Neuronal stem cell (in vitro differentiated cells): ENCODE measurements around the gene DPP6.
A peak's percentile ranks its signal among the peaks of the same experiment; 100 is the strongest.

Experiments used
- DNase-seq: peaks from one replicate; pipeline ENCODE4 v3.0.0-alpha.2; 2013; ENCODE audit warnings: low spot score
- H2AFZ ChIP-seq: one replicate; pipeline ENCODE4 v1.6.1; 2013; ENCODE audit warnings: mild to moderate bottlenecking, low read length, inconsistent platforms
- H2AK5ac ChIP-seq: 2 replicates; pipeline ENCODE4 v1.6.1; 2013; ENCODE audit warnings: low read depth, mild to moderate bottlenecking, inconsistent platforms, low read length, moderate library complexity, mixed read lengths
- H2BK120ac ChIP-seq: 2 replicates; pipeline ENCODE4 v1.6.1; 2013; ENCODE audit warnings: low read depth, mild to moderate bottlenecking, inconsistent platforms, low read length, moderate library complexity, mixed read lengths
- H2BK12ac ChIP-seq: one replicate; pipeline ENCODE4 v1.6.1; 2013; ENCODE audit warnings: low read length, inconsistent platforms
- H2BK15ac ChIP-seq: 2 replicates; pipeline ENCODE4 v1.6.1; 2013; ENCODE audit warnings: mild to moderate bottlenecking, low read length, inconsistent platforms, mixed read lengths
- H2BK5ac ChIP-seq: one replicate; pipeline ENCODE4 v1.6.1; 2013; ENCODE audit warnings: inconsistent platforms, mild to moderate bottlenecking, low read length, moderate library complexity
- H3K14ac ChIP-seq: one replicate; pipeline ENCODE4 v1.6.1; 2013; ENCODE audit warnings: low read length, inconsistent platforms
- H3K18ac ChIP-seq: 2 replicates; pipeline ENCODE4 v1.6.1; 2013; ENCODE audit warnings: low read length, inconsistent platforms
- H3K23ac ChIP-seq: 2 replicates; pipeline ENCODE4 v1.6.1; 2013; ENCODE audit warnings: low read depth, mild to moderate bottlenecking, mixed read lengths, low read length, inconsistent platforms; ENCODE audit not compliant: poor library complexity
- H3K27ac ChIP-seq: replicated peaks from 3 replicates; pipeline ENCODE4 v1.5.1; 2013; ENCODE audit warnings: low read length, inconsistent platforms
- H3K27me3 ChIP-seq, 3 experiments: 2 replicates each; pipeline ENCODE4 v1.6.1; 2013; ENCODE audit warnings: low read length in 3 of 3, mild to moderate bottlenecking in 2 of 3, inconsistent platforms in 1 of 3, low read depth in 1 of 3, mixed read lengths in 1 of 3, moderate library complexity in 1 of 3; ENCODE audit not compliant: control insufficient read depth in 3 of 3, insufficient read depth in 3 of 3
- H3K36me3 ChIP-seq, 2 donors: replicated peaks in 1 of 2; 2 replicates each; pipeline ENCODE4 v1.6.1; 2013; ENCODE audit warnings: low read length in 2 of 2; ENCODE audit not compliant: control insufficient read depth in 2 of 2, insufficient read depth in 2 of 2
- H3K4ac ChIP-seq: 2 replicates; pipeline ENCODE4 v1.6.1; 2013; ENCODE audit warnings: inconsistent platforms, mild to moderate bottlenecking, low read length, moderate library complexity
- H3K4me1 ChIP-seq, 2 donors: 1 replicate in 1 of 2; 2 replicates in 1 of 2; pipeline ENCODE4 v1.6.1; 2013; ENCODE audit warnings: low read length in 2 of 2, low read depth in 1 of 2; ENCODE audit not compliant: control insufficient read depth in 2 of 2, insufficient read depth in 1 of 2
- H3K4me2 ChIP-seq: one replicate; pipeline ENCODE4 v1.6.1; 2013; ENCODE audit warnings: mild to moderate bottlenecking, low read length, inconsistent platforms; ENCODE audit not compliant: insufficient read depth, poor library complexity, severe bottlenecking
- H3K4me3 ChIP-seq, 2 donors: 2 replicates each; pipeline ENCODE4 v1.5.1; 2013; ENCODE audit warnings: low read length in 2 of 2, mild to moderate bottlenecking in 2 of 2, inconsistent platforms in 1 of 2, moderate library complexity in 1 of 2
- H3K79me1 ChIP-seq: one replicate; pipeline ENCODE4 v1.6.1; 2013; ENCODE audit warnings: low read depth, mild to moderate bottlenecking, inconsistent platforms, low read length, moderate library complexity
- H3K9ac ChIP-seq: one replicate; pipeline ENCODE4 v1.6.1; 2013; ENCODE audit warnings: mild to moderate bottlenecking, low read depth, low read length, inconsistent platforms; ENCODE audit not compliant: poor library complexity
- H3K9me3 ChIP-seq, 2 donors: replicated peaks in 1 of 2; 2 replicates each; pipeline versions ENCODE3 to v1.6.1; 2013; ENCODE audit warnings: low read length in 2 of 2, mild to moderate bottlenecking in 2 of 2, inconsistent platforms in 1 of 2, low read depth in 1 of 2, mixed read lengths in 1 of 2, moderate library complexity in 1 of 2; ENCODE audit not compliant: control insufficient read depth in 2 of 2, insufficient read depth in 1 of 2
- H4K8ac ChIP-seq: one replicate; pipeline ENCODE4 v1.6.1; 2013; ENCODE audit warnings: low read depth, mild to moderate bottlenecking, inconsistent platforms, low read length, moderate library complexity
- H4K91ac ChIP-seq: one replicate; pipeline ENCODE4 v1.6.1; 2013; ENCODE audit warnings: low read length, low read depth, mild to moderate bottlenecking, inconsistent platforms; ENCODE audit not compliant: poor library complexity
- WGBS, 2 donors: extraction: QIAGEN DNeasy Blood & Tissue Kit; methylation state at CpG; one replicate each; pipeline ENCODE4 v1.1.7; 2013; ENCODE audit warnings: missing lambda C conversion rate in 2 of 2, mixed read lengths in 1 of 2; ENCODE audit not compliant: insufficient read length in 2 of 2, insufficient replicate concordance in 1 of 2; ENCODE audit errors: extremely low coverage in 2 of 2; 5-methylcytosine and 5-hydroxymethylcytosine counted together

DPP6 gene

DNA sequence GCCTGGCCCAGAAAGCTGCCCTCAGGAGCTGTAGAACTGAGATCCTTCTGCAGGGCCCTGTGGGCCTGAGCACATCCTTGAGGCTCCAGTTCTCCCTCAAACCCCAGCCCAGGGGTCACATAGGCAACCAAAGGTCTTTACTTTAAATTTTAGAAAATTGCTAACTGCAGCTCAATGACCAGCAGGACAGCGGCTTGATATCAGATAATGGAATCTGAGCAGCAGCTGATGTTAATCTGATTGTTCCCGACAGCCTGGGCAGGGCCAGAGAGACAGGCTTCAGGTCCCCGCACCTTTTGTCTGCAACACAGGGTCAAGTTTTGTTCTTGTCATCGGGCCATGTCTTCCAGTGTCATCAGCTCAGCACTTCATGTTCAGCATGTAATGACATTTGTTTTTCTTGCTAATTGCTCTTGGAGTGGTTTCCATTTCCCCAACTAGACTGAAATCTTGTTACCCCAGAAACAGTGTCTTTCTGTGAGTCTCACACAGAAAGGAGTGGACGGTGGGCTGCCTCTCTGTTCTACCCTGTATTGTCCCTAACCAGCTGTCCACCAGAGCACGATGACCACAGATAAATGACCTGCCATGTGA lies 859.8 kb downstream of the DPP6 start:
- H3K9me3 ChIP-seq: peaks cover 0 to 5% of the 10 kb centered on the region in 2 donors
- H2AK5ac ChIP-seq: no peak overlapping the region
- H2BK15ac ChIP-seq: no peak overlapping the region
- no peaks in the 10 kb centered on the region for H3K36me3 ChIP-seq
- WGBS, 2 donors: no CpG with 5 or more reads among the region's 6 CpGs
- no peak overlapping the region for H3K14ac ChIP-seq
- H2BK120ac ChIP-seq: no peak overlapping the region
- H2BK5ac ChIP-seq: no peak overlapping the region
- H2AFZ ChIP-seq: no peak overlapping the region
- peaks cover 3 to 24% (median 12%) of the 10 kb centered on the region in 3 experiments for H3K27me3 ChIP-seq
- H2BK12ac ChIP-seq: no peak overlapping the region
- H3K18ac ChIP-seq: no peak overlapping the region
- no peak overlapping the region for H3K4ac ChIP-seq
- no peak overlapping the region for H3K4me3 ChIP-seq
- peaks cover 2 to 5% of the 10 kb centered on the region in 2 donors for H3K4me1 ChIP-seq
- no peak overlapping the region for H3K9ac ChIP-seq
- no peak overlapping the region for H4K91ac ChIP-seq
- no peak overlapping the region for H3K4me2 ChIP-seq
- H4K8ac ChIP-seq: no peak overlapping the region
- no peaks in the 10 kb centered on the region for H3K79me1 ChIP-seq
- H3K23ac ChIP-seq: no peak overlapping the region
- DNase-seq: no peak
- H3K27ac ChIP-seq: no peak overlapping the region

DNA sequence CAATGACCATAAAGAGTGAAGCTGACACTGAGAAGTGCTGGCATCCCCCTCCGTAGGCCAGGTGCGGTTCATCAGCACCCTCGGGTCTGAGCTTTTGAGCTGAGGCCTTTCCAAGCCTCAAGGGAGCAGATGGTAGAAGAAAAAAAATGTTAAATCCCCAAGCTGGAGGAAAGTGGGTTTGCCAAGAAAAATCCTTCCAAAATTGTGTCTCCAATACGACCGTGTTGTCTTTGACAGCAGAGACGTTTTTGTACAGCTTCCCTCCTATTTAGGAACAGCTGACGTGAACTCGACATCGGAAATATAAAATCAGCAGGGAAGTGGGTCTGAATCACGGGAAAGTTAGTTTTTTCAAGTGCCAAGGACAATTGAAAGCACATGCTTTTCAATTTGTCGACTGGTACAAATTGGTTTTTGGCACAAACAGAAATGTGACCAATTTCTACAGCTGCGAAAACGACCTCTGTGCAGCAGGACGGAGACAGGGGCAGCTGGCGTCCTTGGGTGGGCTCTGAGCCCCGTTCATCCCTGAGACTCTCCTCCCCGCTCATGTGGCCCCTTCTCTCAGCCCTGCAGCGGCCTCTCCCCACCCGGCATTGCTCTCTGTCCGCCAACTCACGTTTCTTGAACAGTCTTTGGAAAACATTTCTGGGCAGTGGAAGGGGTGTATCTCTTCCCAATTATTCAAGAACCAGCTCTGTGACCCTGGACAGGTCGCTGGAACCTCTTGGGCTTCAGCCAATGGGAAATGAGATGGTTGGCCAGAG lies 860.9 kb downstream of the DPP6 start:
- no CpG with 5 or more reads among the region's 22 CpGs for WGBS, 2 donors
- H3K27me3 ChIP-seq: peaks cover 3 to 24% (median 12%) of the 10 kb centered on the region in 3 experiments

DNA sequence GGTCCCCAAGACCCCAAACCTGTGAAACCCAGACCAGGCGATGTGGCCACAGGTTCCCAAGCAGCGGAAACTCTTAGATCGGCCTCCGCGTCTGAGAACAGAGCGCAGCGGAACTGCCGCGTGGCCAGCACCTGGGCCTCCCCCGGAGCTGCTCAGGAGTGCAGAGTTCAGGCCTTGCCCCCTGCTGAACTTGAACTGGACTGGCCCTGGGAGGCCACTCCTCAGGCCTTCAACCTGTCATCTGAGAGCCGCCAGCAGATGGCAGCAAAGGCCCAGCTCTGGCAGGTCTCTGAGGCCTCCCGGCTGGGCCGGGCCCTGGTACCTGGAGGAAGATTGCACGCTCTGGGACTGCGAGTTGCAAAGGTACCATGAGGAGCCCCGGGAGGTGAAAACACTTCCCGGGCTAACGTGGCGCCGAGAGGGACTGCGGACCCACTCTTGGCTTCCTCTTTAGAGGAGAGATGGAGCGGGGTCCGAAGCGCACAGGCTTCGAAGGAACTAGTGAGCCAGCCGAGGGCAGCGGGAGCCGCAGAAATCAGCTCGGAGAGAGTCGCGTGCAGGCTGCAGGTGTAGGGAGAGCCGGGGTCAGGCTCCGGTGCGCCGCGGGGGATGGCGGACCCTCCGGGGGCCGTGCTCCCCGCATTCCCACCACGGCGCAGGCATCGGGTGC lies 861.6 kb downstream of the DPP6 start:
- no peak overlapping the region for H4K8ac ChIP-seq
- H2BK5ac ChIP-seq: no peak overlapping the region
- no peak overlapping the region for H3K14ac ChIP-seq
- no CpG with 5 or more reads among the region's 43 CpGs for WGBS, 2 donors
- H2AFZ ChIP-seq: peak overlapping the region; percentile 92
- H3K27ac ChIP-seq: no peak overlapping the region
- no peak overlapping the region for H3K9ac ChIP-seq
- no peak overlapping the region for H2BK12ac ChIP-seq
- H3K4me1 ChIP-seq: peaks cover 2 to 5% of the 10 kb centered on the region in 2 donors
- H3K23ac ChIP-seq: no peak overlapping the region
- no peak overlapping the region for H2AK5ac ChIP-seq
- H3K9me3 ChIP-seq: peaks cover 0 to 3% of the 10 kb centered on the region in 2 donors
- peaks cover 3 to 24% (median 12%) of the 10 kb centered on the region in 3 experiments for H3K27me3 ChIP-seq
- peak overlapping the region; percentile 41 for H3K4me2 ChIP-seq
- H3K4me3 ChIP-seq: no peak overlapping the region
- H2BK120ac ChIP-seq: no peak overlapping the region
- no peak overlapping the region for H3K4ac ChIP-seq
- H3K36me3 ChIP-seq: no peaks in the 10 kb centered on the region
- no peak overlapping the region for H4K91ac ChIP-seq
- peak; percentile 81 for DNase-seq
- H3K18ac ChIP-seq: peak overlapping the region; percentile 71
- peak overlapping the region; percentile 84 for H2BK15ac ChIP-seq
- no peaks in the 10 kb centered on the region for H3K79me1 ChIP-seq

More for the DNA sequence above, 860.9 kb downstream of the DPP6 start:
- no peak overlapping the region for H2AFZ ChIP-seq
- H2BK120ac ChIP-seq: no peak overlapping the region
- no peak for DNase-seq
- H3K4me2 ChIP-seq: no peak overlapping the region
- no peak overlapping the region for H3K4me3 ChIP-seq
- H3K27ac ChIP-seq: no peak overlapping the region
- H2BK12ac ChIP-seq: no peak overlapping the region
- no peak overlapping the region for H3K23ac ChIP-seq
- no peaks in the 10 kb centered on the region for H3K79me1 ChIP-seq
- H3K4ac ChIP-seq: no peak overlapping the region
- no peak overlapping the region for H4K8ac ChIP-seq
- H3K14ac ChIP-seq: no peak overlapping the region
- H3K9ac ChIP-seq: no peak overlapping the region
- no peak overlapping the region for H2BK5ac ChIP-seq
- no peak overlapping the region for H3K18ac ChIP-seq
- no peak overlapping the region for H2AK5ac ChIP-seq
- H2BK15ac ChIP-seq: no peak overlapping the region
- H4K91ac ChIP-seq: no peak overlapping the region
- H3K4me1 ChIP-seq: peaks cover 2 to 5% of the 10 kb centered on the region in 2 donors
- peaks cover 0 to 3% of the 10 kb centered on the region in 2 donors for H3K9me3 ChIP-seq
- H3K36me3 ChIP-seq: no peaks in the 10 kb centered on the region
